SU-DHL-6 (cell line): ENCODE measurements around the gene SLC9A9.
A peak's percentile ranks its signal among the peaks of the same experiment; 100 is the strongest.

Source experiments
- EZH2phosphoT487 ChIP-seq: fragments of 200-600 bp; sonication (generic), shearing (Covaris generic); conservative IDR thresholded peaks from 2 replicates; pipeline ENCODE4 v1.6.1; 2018; ENCODE audit warnings: mild to moderate bottlenecking, antibody characterized with exemption, low read length, moderate library complexity, mixed read lengths
- TF ChIP-seq, protein P1 (sequence below): fragments of 200-600 bp; sonication (generic); IDR thresholded peaks from one replicate; pipeline ENCODE4 v1.5.1; 2017; ENCODE audit warnings: antibody characterized with exemption, mild to moderate bottlenecking, low read length, moderate library complexity; ENCODE audit not compliant: insufficient read depth, poor library complexity, severe bottlenecking

DNA sequence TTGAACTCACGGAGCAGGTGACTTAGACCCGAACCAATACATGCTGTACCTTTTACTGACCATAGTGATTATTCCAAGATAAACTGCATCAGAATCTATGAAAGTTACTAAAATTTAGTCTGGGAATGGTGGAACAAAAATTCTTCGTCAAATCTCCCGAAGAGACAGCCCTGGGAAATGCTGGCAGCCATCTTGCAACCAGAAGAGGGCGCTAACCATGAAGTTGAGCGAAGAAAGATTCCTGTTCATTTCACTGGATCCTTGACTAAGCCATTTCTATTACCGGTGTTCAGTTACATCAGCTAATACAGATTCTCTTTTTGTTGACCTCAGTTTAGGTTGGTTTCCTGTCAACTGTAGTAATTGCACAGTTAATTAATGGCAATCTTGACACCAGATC lies 199.6 kb downstream of the SLC9A9 start:
- TF ChIP-seq, protein P1, sequence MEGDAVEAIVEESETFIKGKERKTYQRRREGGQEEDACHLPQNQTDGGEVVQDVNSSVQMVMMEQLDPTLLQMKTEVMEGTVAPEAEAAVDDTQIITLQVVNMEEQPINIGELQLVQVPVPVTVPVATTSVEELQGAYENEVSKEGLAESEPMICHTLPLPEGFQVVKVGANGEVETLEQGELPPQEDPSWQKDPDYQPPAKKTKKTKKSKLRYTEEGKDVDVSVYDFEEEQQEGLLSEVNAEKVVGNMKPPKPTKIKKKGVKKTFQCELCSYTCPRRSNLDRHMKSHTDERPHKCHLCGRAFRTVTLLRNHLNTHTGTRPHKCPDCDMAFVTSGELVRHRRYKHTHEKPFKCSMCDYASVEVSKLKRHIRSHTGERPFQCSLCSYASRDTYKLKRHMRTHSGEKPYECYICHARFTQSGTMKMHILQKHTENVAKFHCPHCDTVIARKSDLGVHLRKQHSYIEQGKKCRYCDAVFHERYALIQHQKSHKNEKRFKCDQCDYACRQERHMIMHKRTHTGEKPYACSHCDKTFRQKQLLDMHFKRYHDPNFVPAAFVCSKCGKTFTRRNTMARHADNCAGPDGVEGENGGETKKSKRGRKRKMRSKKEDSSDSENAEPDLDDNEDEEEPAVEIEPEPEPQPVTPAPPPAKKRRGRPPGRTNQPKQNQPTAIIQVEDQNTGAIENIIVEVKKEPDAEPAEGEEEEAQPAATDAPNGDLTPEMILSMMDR: peak; percentile 14
- TF ChIP-seq EZH2phosphoT487: no peak
